PC-3 (cell line): ENCODE measurements around the gene DYDC2. TPM values are rescaled to one million over a fixed set of nuclear protein-coding genes. Genes with fewer than 3 reads are reported as not detected.

Experiments
- ATAC-seq: fragments of 200-7000 bp; cut with Tn5 transposase; 2 replicates; pipeline ENCODE4 v1.9.1; 2020; ENCODE audit warnings: mild to moderate bottlenecking, moderate library complexity
- BruUV-seq: library from RNA; stranded (reverse); fragments of 400-500 nt; replicated peaks from 2 replicates; lab custom pipeline; 2021; lab: Mats Ljungman, UMichigan
- CTCF ChIA-PET: fragments of 300-600 bp; sonication (Branson Sonifier 250); formaldehyde crosslinking; loops from one replicate; lab custom pipeline; 2022; ENCODE audit warnings: antibody characterized with exemption; lab: Charles Lee
- POLR2A ChIA-PET: fragments of 300-600 bp; sonication (Branson Sonifier 250); formaldehyde crosslinking; loops from one replicate; lab custom pipeline; 2022; ENCODE audit warnings: antibody characterized with exemption; ENCODE audit not compliant: unreplicated experiment; lab: Charles Lee
- DNase-seq: peaks from one replicate; pipeline ENCODE4 v3.0.0-alpha.2; 2015
- H2AFZ ChIP-seq: fragments of 300-600 bp; sonication (generic); 2 replicates; pipeline ENCODE4 v1.6.0; 2016; ENCODE audit warnings: antibody characterized with exemption, low read length
- H3F3A ChIP-seq: fragments of 300-600 bp; sonication (generic); one replicate; pipeline ENCODE4 v1.6.0; 2017; ENCODE audit warnings: antibody characterized with exemption, low read length, control low read depth, mild to moderate bottlenecking; ENCODE audit not compliant: unreplicated experiment
- H3K27ac ChIP-seq: fragments of 300-600 bp; sonication (generic); 2 replicates; pipeline ENCODE4 v1.5.1; 2016; ENCODE audit warnings: mild to moderate bottlenecking, low read length
- H3K27me3 ChIP-seq: fragments of 300-600 bp; sonication (generic); 2 replicates; pipeline ENCODE4 v1.6.1; 2016; ENCODE audit warnings: low read length, mixed read lengths
- H3K36me3 ChIP-seq: fragments of 300-600 bp; sonication (generic); 2 replicates; pipeline ENCODE4 v1.6.1; 2016; ENCODE audit warnings: low read depth, mixed run types, low read length, mixed read lengths
- H3K4me1 ChIP-seq: fragments of 300-600 bp; sonication (generic); 2 replicates; pipeline ENCODE4 v1.5.1; 2016; ENCODE audit warnings: low read length; ENCODE audit not compliant: insufficient read depth
- H3K4me2 ChIP-seq: fragments of 300-600 bp; sonication (generic); 2 replicates; pipeline ENCODE4 v1.6.0; 2016; ENCODE audit warnings: low read length
- H3K4me3 ChIP-seq: fragments of 300-600 bp; sonication (generic); 2 replicates; pipeline ENCODE4 v1.5.1; 2016; ENCODE audit warnings: mild to moderate bottlenecking, low read length, mixed read lengths
- H3K79me2 ChIP-seq: fragments of 300-600 bp; sonication (generic); 2 replicates; pipeline ENCODE4 v1.6.1; 2017; ENCODE audit warnings: low read length, mixed read lengths
- H3K9ac ChIP-seq: fragments of 300-600 bp; sonication (generic); 2 replicates; pipeline ENCODE4 v1.6.0; 2016; ENCODE audit warnings: mild to moderate bottlenecking, low read length
- H3K9me2 ChIP-seq: fragments of 300-600 bp; sonication (generic); replicated peaks from 2 replicates; pipeline ENCODE4 v1.6.1; 2016; ENCODE audit warnings: mixed run types, low read length, mixed read lengths
- H3K9me3 ChIP-seq: fragments of 300-600 bp; sonication (generic); 2 replicates; pipeline ENCODE4 v1.6.1; 2016; ENCODE audit warnings: low read length, mixed read lengths
- H4K20me1 ChIP-seq: fragments of 300-600 bp; sonication (generic); 2 replicates; pipeline ENCODE4 v1.6.1; 2016; ENCODE audit warnings: low read length, mixed read lengths
- EZH2 ChIP-seq: fragments of 300-600 bp; sonication (generic); IDR thresholded peaks from one replicate; pipeline ENCODE4 v1.6.1; 2017; ENCODE audit warnings: antibody characterized with exemption, mild to moderate bottlenecking, low read length; ENCODE audit not compliant: unreplicated experiment
- EZH2phosphoT487 ChIP-seq: fragments of 300-600 bp; sonication (generic); IDR thresholded peaks from 2 replicates; pipeline ENCODE4 v1.6.1; 2018; ENCODE audit warnings: mild to moderate bottlenecking, antibody characterized with exemption, low read length, borderline replicate concordance
- intact Hi-C: fragments of 100-400 bp; cut with micrococcal nuclease; formaldehyde crosslinking; loops from 2 replicates; pipeline ENCODE4 v1.9.0; 2023
- total RNA-seq: library from RNA; depleted of rRNA; stranded (reverse); fragments of >200 nt; gene quantifications from 2 replicates; pipeline ENCODE4 v1.2.3, GENCODE V29; 2014
- TF ChIP-seq, protein P1 (sequence below): fragments of 300-600 bp; sonication (generic); conservative IDR thresholded peaks from 2 replicates; pipeline ENCODE4 v1.5.1; 2017; ENCODE audit warnings: antibody characterized with exemption, low read depth, mild to moderate bottlenecking, low read length

The DYDC2 gene
- total RNA-seq, 1 experiment from 2014 or later: not detected

DNA sequence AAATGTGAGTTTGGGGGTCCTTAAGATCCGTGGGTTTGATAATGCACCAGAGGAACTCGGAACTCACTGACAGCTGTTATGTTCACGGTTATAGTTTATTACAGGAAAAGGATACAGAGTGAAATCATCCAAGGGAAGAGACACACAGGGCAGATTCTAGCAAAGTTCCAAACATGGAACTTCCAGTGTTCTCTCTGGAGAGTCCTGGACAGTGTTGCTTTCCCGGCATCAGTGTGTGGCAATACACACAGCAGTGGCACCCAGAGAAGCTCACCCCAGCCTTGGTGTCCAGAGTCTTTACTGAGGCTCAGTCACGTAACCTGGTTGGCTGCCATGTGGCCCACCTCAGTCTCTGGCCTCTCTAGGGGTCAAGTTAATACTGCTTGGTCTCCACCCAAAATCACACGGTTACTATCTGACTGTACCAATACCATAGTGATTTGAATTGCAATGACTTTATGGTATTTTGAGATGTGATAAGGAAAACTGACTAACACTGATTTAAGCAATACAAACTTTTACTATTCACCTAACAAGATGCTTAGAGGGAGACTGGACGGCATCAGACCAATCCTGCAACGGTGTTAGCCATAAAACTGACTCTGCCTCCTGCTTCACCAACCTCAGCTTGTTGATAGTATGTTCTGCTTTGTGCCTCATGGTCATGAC, 43.7 kb downstream of the DYDC2 start:
- H3K9ac ChIP-seq: no peak overlapping the region
- H3K9me2 ChIP-seq: no peaks in the 10 kb centered on the region
- no peaks in the 10 kb centered on the region for H3K36me3 ChIP-seq
- no peak overlapping the region for H3K4me3 ChIP-seq
- H3K79me2 ChIP-seq: no peaks in the 10 kb centered on the region
- no peak overlapping the region for H2AFZ ChIP-seq
- H3K27me3 ChIP-seq: no peaks in the 10 kb centered on the region
- TF ChIP-seq EZH2phosphoT487 (no peak), EZH2 (no peak)
- TF ChIP-seq, protein P1, sequence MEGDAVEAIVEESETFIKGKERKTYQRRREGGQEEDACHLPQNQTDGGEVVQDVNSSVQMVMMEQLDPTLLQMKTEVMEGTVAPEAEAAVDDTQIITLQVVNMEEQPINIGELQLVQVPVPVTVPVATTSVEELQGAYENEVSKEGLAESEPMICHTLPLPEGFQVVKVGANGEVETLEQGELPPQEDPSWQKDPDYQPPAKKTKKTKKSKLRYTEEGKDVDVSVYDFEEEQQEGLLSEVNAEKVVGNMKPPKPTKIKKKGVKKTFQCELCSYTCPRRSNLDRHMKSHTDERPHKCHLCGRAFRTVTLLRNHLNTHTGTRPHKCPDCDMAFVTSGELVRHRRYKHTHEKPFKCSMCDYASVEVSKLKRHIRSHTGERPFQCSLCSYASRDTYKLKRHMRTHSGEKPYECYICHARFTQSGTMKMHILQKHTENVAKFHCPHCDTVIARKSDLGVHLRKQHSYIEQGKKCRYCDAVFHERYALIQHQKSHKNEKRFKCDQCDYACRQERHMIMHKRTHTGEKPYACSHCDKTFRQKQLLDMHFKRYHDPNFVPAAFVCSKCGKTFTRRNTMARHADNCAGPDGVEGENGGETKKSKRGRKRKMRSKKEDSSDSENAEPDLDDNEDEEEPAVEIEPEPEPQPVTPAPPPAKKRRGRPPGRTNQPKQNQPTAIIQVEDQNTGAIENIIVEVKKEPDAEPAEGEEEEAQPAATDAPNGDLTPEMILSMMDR: no peak
- no peak for DNase-seq
- H3F3A ChIP-seq: no peaks in the 10 kb centered on the region
- no peaks in the 10 kb centered on the region for H3K4me1 ChIP-seq
- intact Hi-C loops: no loop called here
- no peaks in the 10 kb centered on the region for H3K9me3 ChIP-seq
- no peak for ATAC-seq
- H3K4me2 ChIP-seq: no peak overlapping the region
- POLR2A ChIA-PET: no interaction called here
- H4K20me1 ChIP-seq: no peaks in the 10 kb centered on the region
- CTCF ChIA-PET: no interaction called here
- no peak overlapping the region for H3K27ac ChIP-seq
- no TSS peak for BruUV-seq

DNA sequence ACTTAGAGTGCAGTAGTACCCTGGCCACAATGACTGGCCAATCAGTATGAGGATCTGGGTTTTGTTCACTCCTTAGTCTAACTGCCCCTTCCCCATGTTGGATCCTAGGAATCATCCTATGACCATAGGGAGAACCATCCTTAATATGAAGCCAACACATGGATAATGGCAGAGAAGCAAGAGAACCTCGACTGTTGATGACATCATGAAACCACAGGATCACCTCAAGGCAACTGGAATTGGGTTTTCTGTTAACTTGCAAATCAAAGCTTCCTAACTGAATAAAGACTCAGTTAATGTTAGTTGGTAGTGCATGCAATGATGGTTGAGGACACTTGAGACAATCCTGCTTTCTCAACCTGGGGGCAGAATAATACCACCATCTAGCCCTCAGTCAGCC, 48.5 kb downstream of the DYDC2 start:
- Histone ChIP-seq H3K27me3 (no peaks in the 10 kb centered on the region), H3K9me3 (no peaks in the 10 kb centered on the region), H3F3A (no peaks in the 10 kb centered on the region), H3K9me2 (no peaks in the 10 kb centered on the region), H3K9ac (no peak overlapping the region), H3K36me3 (no peaks in the 10 kb centered on the region), H3K79me2 (no peaks in the 10 kb centered on the region), H3K4me2 (no peak overlapping the region), H3K4me3 (no peak overlapping the region), H4K20me1 (no peaks in the 10 kb centered on the region), H3K4me1 (no peaks in the 10 kb centered on the region), H2AFZ (no peak overlapping the region), H3K27ac (no peak overlapping the region)
- DNase-seq (no peak), ATAC-seq (no peak)
- BruUV-seq: no TSS peak
- intact Hi-C loops: no loop called here
- CTCF ChIA-PET: no interaction called here
- TF ChIP-seq EZH2phosphoT487 (no peak), EZH2 (no peak)
- TF ChIP-seq, protein P1: no peak
- POLR2A ChIA-PET: no interaction called here

DNA sequence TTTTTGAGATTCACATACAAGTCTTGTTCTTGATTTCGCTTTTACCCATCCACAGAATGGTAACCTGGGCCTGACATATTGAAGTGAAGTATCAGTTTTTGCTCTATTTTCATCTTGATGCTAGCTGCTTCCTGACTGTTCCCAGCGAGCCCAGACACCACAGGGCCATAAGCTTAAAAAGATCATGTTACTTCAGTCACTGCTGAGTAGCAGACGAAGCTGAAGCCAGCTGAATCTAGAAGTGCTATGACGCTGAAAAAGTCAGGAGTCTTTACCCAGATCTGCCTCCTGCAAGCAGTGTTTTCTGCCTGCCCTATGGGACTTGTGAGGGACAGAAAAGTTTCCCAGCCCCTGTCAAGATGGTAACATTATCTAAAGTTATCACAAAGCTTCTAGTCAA, 49.0 kb downstream of the DYDC2 start:
- ATAC-seq (no peak), DNase-seq (no peak)
- no peaks in the 10 kb centered on the region for H3K79me2 ChIP-seq
- H3F3A ChIP-seq: no peaks in the 10 kb centered on the region
- H3K36me3 ChIP-seq: no peaks in the 10 kb centered on the region
- no peaks in the 10 kb centered on the region for H3K4me1 ChIP-seq
- H3K27ac ChIP-seq: no peak overlapping the region
- TF ChIP-seq, protein P1: no peak
- no peak for TF ChIP-seq EZH2
- TF ChIP-seq EZH2phosphoT487: no peak
- no peak overlapping the region for H3K4me2 ChIP-seq
- no peaks in the 10 kb centered on the region for H4K20me1 ChIP-seq
- no TSS peak for BruUV-seq
- H3K9ac ChIP-seq: no peak overlapping the region
- ChIA-PET POLR2A (no interaction called here), CTCF (no interaction called here)
- H3K27me3 ChIP-seq: no peaks in the 10 kb centered on the region
- H3K4me3 ChIP-seq: no peak overlapping the region
- intact Hi-C loops: no loop called here
- no peak overlapping the region for H2AFZ ChIP-seq
- H3K9me3 ChIP-seq: no peaks in the 10 kb centered on the region
- no peaks in the 10 kb centered on the region for H3K9me2 ChIP-seq
